ENCODE measurements around the gene ADGRG3. TPM values are rescaled to one million over a fixed set of nuclear protein-coding genes. Genes with fewer than 3 reads are reported as not detected.

The ADGRG3 gene
- total RNA-seq, 4 donors from 2014 or later, result 2.0 to 9.6 (median 3.7) TPM

GRCh38 chr16:57652695-57653471 is 15.2 kb upstream of the ADGRG3 start:
- Histone ChIP-seq H3K4me3 (no peak overlapping the region), H3K4me1 (peaks cover 5 to 14% (median 10%) of the 10 kb centered on the region in 4 donors), H3K27ac (replicated peaks in 1 of 4) (no peak overlapping the region), H3K9me3 (no peaks in the 10 kb centered on the region), H3K36me3 (peaks cover 0 to 78% (median 9%) of the 10 kb centered on the region in 4 donors), H3K27me3 (peaks cover 0 to 57% (median 0%) of the 10 kb centered on the region in 4 donors)
- intact Hi-C loops (cut with DNase I), result no loop called here
- no peak for DNase-seq (ENCODE audit: extremely low spot score)
- no peak for TF ChIP-seq CTCF (IDR thresholded peaks at IDR 0.05)
- no peak for TF ChIP-seq EP300 (IDR thresholded peaks at IDR 0.05)
- no peak for TF ChIP-seq POLR2A (IDR thresholded peaks at IDR 0.05; ENCODE audit: low read depth)
- TF ChIP-seq POLR2AphosphoS5 (IDR thresholded peaks at IDR 0.05), result no peak
- WGBS, result 85% methylated on average over 11 of the region's 23 CpGs

- TF ChIP-seq POLR2A (IDR thresholded peaks at IDR 0.05; ENCODE audit: low read depth), result no peak
- no peak for TF ChIP-seq POLR2AphosphoS5 (IDR thresholded peaks at IDR 0.05)
- no peak for TF ChIP-seq CTCF (IDR thresholded peaks at IDR 0.05)
- TF ChIP-seq EP300 (IDR thresholded peaks at IDR 0.05), result no peak
These were observed 14.2 kb upstream of the ADGRG3 start for GRCh38 chr16:57653936-57654335.

GRCh38 chr16:57656342-57656955 is 11.7 kb upstream of the ADGRG3 start:
- no peak for DNase-seq (ENCODE audit: extremely low spot score)
- intact Hi-C loops (cut with DNase I), result no loop called here
- peaks cover 0 to 99% (median 11%) of the 10 kb centered on the region in 4 donors for H3K36me3 ChIP-seq
- 85% methylated on average over 10 of the region's 11 CpGs for WGBS
- TF ChIP-seq EP300 (IDR thresholded peaks at IDR 0.05) (no peak), POLR2A (IDR thresholded peaks at IDR 0.05; ENCODE audit: low read depth) (no peak), CTCF (IDR thresholded peaks at IDR 0.05) (no peak)
- no peak overlapping the region for H3K4me3 ChIP-seq
- peaks cover 0 to 25% (median 0%) of the 10 kb centered on the region in 4 donors for H3K27me3 ChIP-seq
- no peak overlapping the region for H3K27ac ChIP-seq (replicated peaks in 1 of 4)
- no peaks in the 10 kb centered on the region for H3K4me1 ChIP-seq
- H3K9me3 ChIP-seq, result no peaks in the 10 kb centered on the region

More at GRCh38 chr16:57653936-57654335, 14.2 kb upstream of the ADGRG3 start:
- Histone ChIP-seq H3K4me1 (peaks cover 0 to 3% (median 1%) of the 10 kb centered on the region in 4 donors), H3K9me3 (no peaks in the 10 kb centered on the region), H3K36me3 (peaks cover 0 to 87% (median 10%) of the 10 kb centered on the region in 4 donors), H3K27ac (replicated peaks in 1 of 4) (no peak overlapping the region), H3K27me3 (peaks cover 0 to 47% (median 0%) of the 10 kb centered on the region in 4 donors), H3K4me3 (no peak overlapping the region)
- no peak for DNase-seq (ENCODE audit: extremely low spot score)
- intact Hi-C loops (cut with DNase I), result no loop called here
- 74% methylated on average over 10 of the region's 16 CpGs for WGBS

- Histone ChIP-seq H3K36me3 (peaks cover 0 to 98% (median 14%) of the 10 kb centered on the region in 4 donors), H3K27me3 (peaks cover 0 to 19% (median 0%) of the 10 kb centered on the region in 4 donors), H3K27ac (replicated peaks in 1 of 4) (no peak overlapping the region), H3K4me3 (no peak overlapping the region), H3K9me3 (no peaks in the 10 kb centered on the region), H3K4me1 (no peaks in the 10 kb centered on the region)
- no peak for DNase-seq (ENCODE audit: extremely low spot score)
- 91% methylated on average over 9 of the region's 13 CpGs for WGBS
- TF ChIP-seq EP300 (IDR thresholded peaks at IDR 0.05), result no peak
- intact Hi-C loops (cut with DNase I), result no loop called here
These were observed 10.9 kb upstream of the ADGRG3 start for GRCh38 chr16:57657228-57657627.

GRCh38 chr16:57658130-57658877 is 9.8 kb upstream of the ADGRG3 start:
- Histone ChIP-seq H3K27ac (replicated peaks in 1 of 4) (no peak overlapping the region), H3K4me3 (no peak overlapping the region), H3K9me3 (no peaks in the 10 kb centered on the region), H3K4me1 (no peaks in the 10 kb centered on the region), H3K27me3 (peaks cover 0 to 16% (median 0%) of the 10 kb centered on the region in 4 donors), H3K36me3 (peaks cover 0 to 97% (median 14%) of the 10 kb centered on the region in 4 donors)
- DNase-seq (ENCODE audit: extremely low spot score), result no peak
- no peak for TF ChIP-seq EP300 (IDR thresholded peaks at IDR 0.05)
- TF ChIP-seq POLR2A (IDR thresholded peaks at IDR 0.05; ENCODE audit: low read depth), result no peak
- TF ChIP-seq CTCF (IDR thresholded peaks at IDR 0.05), result no peak
- no peak for TF ChIP-seq POLR2AphosphoS5 (IDR thresholded peaks at IDR 0.05)
- 90% methylated on average over 10 of the region's 10 CpGs for WGBS
- intact Hi-C loops (cut with DNase I), result no loop called here
